Osteoblast (primary cell): Measurements from ENCODE around the gene KDELR3. TPM values are rescaled to one million over a fixed set of nuclear protein-coding genes. Genes with fewer than 3 reads are reported as not detected.

ENCODE experiments used
- DNase-seq: peaks from one replicate; pipeline ENCODE4 v3.0.0; 2011; ENCODE audit warnings: low spot score, mixed read lengths; ENCODE audit not compliant: insufficient read length; ENCODE audit errors: missing footprints
- H2AFZ ChIP-seq: 2 replicates; pipeline ENCODE4 v1.6.0; 2011; ENCODE audit warnings: mild to moderate bottlenecking, low read length
- H3K27ac ChIP-seq: 2 replicates; pipeline ENCODE4 v1.5.1; 2011; ENCODE audit warnings: mild to moderate bottlenecking, low read depth, low read length, moderate library complexity
- H3K27me3 ChIP-seq: 2 replicates; pipeline ENCODE4 v1.6.0; 2012; ENCODE audit warnings: mild to moderate bottlenecking, control low read depth, inconsistent platforms, low read length, moderate library complexity; ENCODE audit not compliant: insufficient read depth
- H3K36me3 ChIP-seq: 2 replicates; pipeline ENCODE4 v1.5.1; 2011; ENCODE audit warnings: mild to moderate bottlenecking, low read length, control low read depth, moderate library complexity; ENCODE audit not compliant: insufficient read depth
- H3K4me1 ChIP-seq: 2 replicates; pipeline ENCODE4 v1.5.1; 2011; ENCODE audit warnings: mild to moderate bottlenecking, low read length, control low read depth, moderate library complexity; ENCODE audit not compliant: insufficient read depth
- H3K4me2 ChIP-seq: 2 replicates; pipeline ENCODE4 v1.6.0; 2011; ENCODE audit warnings: mild to moderate bottlenecking, low read length; ENCODE audit not compliant: insufficient read depth
- H3K4me3 ChIP-seq: fragments of 200-600 bp; sonication (generic); 3 replicates; pipeline ENCODE4 v1.5.1; 2012; ENCODE audit warnings: mild to moderate bottlenecking, low read length, inconsistent platforms; ENCODE audit not compliant: insufficient read depth
- H3K79me2 ChIP-seq: 2 replicates; pipeline ENCODE4 v1.6.0; 2012; ENCODE audit warnings: mild to moderate bottlenecking, low read length, control low read depth, inconsistent platforms; ENCODE audit not compliant: insufficient read depth
- H3K9me3 ChIP-seq: 2 replicates; pipeline ENCODE4 v1.5.1; 2011; ENCODE audit warnings: low read depth, low read length, control low read depth
- H4K20me1 ChIP-seq: 2 replicates; pipeline ENCODE4 v1.6.0; 2012; ENCODE audit warnings: mild to moderate bottlenecking, low read length, control low read depth; ENCODE audit not compliant: insufficient read depth
- CTCF ChIP-seq: IDR thresholded peaks from 2 replicates; pipeline ENCODE4 v1.5.1; 2011; ENCODE audit warnings: mild to moderate bottlenecking, low read depth, low read length, moderate library complexity; ENCODE audit errors: extremely low read depth
- total RNA-seq: library from RNA; depleted of rRNA; stranded (reverse); fragments of >200 nt; gene quantifications from 2 replicates; pipeline ENCODE4 v1.2.3, GENCODE V29; 2012

The KDELR3 gene
- total RNA-seq, 1 donor: 142 TPM

DNA sequence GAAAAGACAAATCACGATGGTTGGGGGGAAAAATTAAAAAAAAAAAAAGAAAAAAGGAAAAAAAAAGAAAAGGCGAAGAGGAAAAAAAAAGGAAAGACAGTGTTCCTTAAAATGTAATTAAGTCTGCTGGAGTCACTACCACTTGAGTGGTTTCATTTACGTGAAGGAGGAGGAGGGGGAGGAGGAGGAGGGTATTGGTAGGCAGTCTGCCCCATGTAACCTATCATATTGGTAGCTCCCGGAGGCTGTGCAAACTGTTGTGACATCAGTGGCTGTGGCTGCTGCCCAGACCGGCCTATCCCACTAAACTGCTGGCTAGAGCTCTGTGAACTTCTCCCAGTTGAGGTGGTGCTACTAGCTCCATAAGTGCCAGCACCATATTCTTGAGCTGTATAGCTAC is 17.9 kb downstream of the KDELR3 start:
- no peak for TF ChIP-seq CTCF
- no peaks in the 10 kb centered on the region for H3K9me3 ChIP-seq
- H3K4me2 ChIP-seq: no peak overlapping the region
- peaks cover 30% of the 10 kb centered on the region for H3K79me2 ChIP-seq
- no peak overlapping the region for H3K4me3 ChIP-seq
- peaks cover 4% of the 10 kb centered on the region for H3K4me1 ChIP-seq
- peaks cover 24% of the 10 kb centered on the region for H4K20me1 ChIP-seq
- H3K27ac ChIP-seq: no peak overlapping the region
- H2AFZ ChIP-seq: no peak overlapping the region
- no peak for DNase-seq
- H3K36me3 ChIP-seq: peaks cover 96% of the 10 kb centered on the region
- H3K27me3 ChIP-seq: no peaks in the 10 kb centered on the region

GRCh38 chr22:38487946-38488345 is 20.1 kb downstream of the KDELR3 start:
- H4K20me1 ChIP-seq: peaks cover 30% of the 10 kb centered on the region
- peaks cover 93% of the 10 kb centered on the region for H3K36me3 ChIP-seq
- no peak overlapping the region for H3K4me3 ChIP-seq
- no peaks in the 10 kb centered on the region for H3K27me3 ChIP-seq
- H3K9me3 ChIP-seq: no peaks in the 10 kb centered on the region
- no peak for TF ChIP-seq CTCF
- peaks cover 42% of the 10 kb centered on the region for H3K79me2 ChIP-seq
- no peak overlapping the region for H3K4me2 ChIP-seq
- no peak overlapping the region for H2AFZ ChIP-seq
- peaks cover 24% of the 10 kb centered on the region for H3K4me1 ChIP-seq
- H3K27ac ChIP-seq: peak overlapping the region; percentile 15
- no peak for DNase-seq

- Histone ChIP-seq H3K27me3 (no peaks in the 10 kb centered on the region), H3K4me1 (peaks cover 35% of the 10 kb centered on the region), H3K36me3 (peaks cover 93% of the 10 kb centered on the region), H3K4me2 (no peak overlapping the region), H2AFZ (no peak overlapping the region), H3K27ac (no peak overlapping the region), H3K79me2 (peaks cover 47% of the 10 kb centered on the region), H4K20me1 (peaks cover 40% of the 10 kb centered on the region), H3K9me3 (no peaks in the 10 kb centered on the region), H3K4me3 (no peak overlapping the region)
- DNase-seq: no peak
- no peak for TF ChIP-seq CTCF
Measured at GRCh38 chr22:38489142-38489541, 21.2 kb downstream of the KDELR3 start.

GRCh38 chr22:38489561-38490145 is 21.8 kb downstream of the KDELR3 start:
- no peaks in the 10 kb centered on the region for H3K9me3 ChIP-seq
- no peak for DNase-seq
- peaks cover 47% of the 10 kb centered on the region for H3K79me2 ChIP-seq
- H2AFZ ChIP-seq: no peak overlapping the region
- peaks cover 93% of the 10 kb centered on the region for H3K36me3 ChIP-seq
- no peak overlapping the region for H3K4me3 ChIP-seq
- no peak overlapping the region for H3K4me2 ChIP-seq
- H3K4me1 ChIP-seq: peaks cover 41% of the 10 kb centered on the region
- no peaks in the 10 kb centered on the region for H3K27me3 ChIP-seq
- TF ChIP-seq CTCF: no peak
- H4K20me1 ChIP-seq: peaks cover 45% of the 10 kb centered on the region
- peak overlapping the region; percentile 55 for H3K27ac ChIP-seq
